Measurements from ENCODE around the gene MVB12B.

- TF ChIP-seq CTCF (IDR thresholded peaks at IDR 0.05) (no peak), POLR2AphosphoS5 (IDR thresholded peaks at IDR 0.05) (no peak)
Observed at GRCh38 chr9:126401107-126401506, 74.5 kb downstream of the MVB12B start.
